GM21786 (cell line): ENCODE measurements around the gene CHD1.

Experiments
- ATAC-seq: cut with Tn5 transposase; IDR thresholded peaks from one replicate; pipeline ENCODE4 v1.9.1; 2021; ENCODE audit not compliant: unreplicated experiment

CHD1 gene

DNA sequence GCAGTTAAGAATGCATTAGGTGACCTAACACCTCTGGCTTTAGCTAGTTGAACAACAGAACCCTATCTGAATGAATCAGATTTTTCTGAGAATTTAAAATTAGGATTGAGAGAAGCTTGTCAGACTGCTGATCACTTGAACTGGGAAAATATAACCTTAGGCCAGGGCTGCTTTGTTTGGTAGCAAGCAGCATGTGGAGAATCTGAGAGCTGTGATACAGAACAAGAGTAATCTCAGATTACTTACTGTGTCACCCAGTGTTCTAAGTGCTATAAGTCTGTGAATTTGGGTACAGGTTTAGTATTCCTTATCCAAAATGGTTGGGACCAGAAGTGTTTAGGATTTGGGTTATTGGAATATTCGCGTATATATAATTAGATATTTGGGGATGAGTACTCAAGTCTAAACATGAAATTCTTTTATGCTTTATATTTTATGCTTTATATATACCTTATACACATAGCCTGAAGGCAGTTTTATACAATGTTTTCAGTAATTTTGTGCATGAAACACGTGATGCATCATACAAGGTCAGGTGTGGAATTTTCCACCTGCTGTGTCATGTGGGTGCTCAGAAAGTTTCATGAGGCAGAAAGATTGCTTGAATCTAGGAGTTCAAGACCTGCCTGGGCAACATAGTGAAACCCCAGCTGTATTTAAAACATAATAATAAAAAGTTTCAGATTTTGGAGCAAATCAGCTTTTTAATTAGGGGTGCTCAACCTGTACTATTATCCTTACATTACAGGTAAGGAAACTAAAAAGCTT lies 8.3 kb upstream of the CHD1 start:
- no peak for ATAC-seq

DNA sequence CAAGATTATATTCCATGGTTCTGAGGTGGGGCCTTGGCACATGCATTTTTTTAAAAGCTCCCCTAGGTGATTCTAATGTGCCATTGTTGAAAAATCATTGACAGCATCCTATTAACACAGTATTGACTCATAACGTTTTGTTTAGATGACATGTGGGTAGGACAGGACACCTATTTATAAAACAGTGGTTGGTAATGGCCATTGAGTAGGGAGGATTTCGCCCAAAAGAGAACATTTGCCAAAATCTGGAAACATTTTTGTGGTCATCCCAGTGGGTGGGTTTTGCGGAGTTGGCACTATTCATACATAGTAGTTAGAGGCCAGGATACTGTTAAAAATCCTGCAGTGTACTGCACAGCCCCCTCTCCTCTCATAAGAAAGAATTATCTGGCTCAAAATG lies 6.4 kb upstream of the CHD1 start:
- ATAC-seq, result no peak

- no peak for ATAC-seq
Observed at GRCh38 chr5:98934546-98934945, 5.7 kb upstream of the CHD1 start.

GRCh38 chr5:98933445-98934072 lies 4.8 kb upstream of the CHD1 start:
- ATAC-seq, result peak; percentile 27

DNA sequence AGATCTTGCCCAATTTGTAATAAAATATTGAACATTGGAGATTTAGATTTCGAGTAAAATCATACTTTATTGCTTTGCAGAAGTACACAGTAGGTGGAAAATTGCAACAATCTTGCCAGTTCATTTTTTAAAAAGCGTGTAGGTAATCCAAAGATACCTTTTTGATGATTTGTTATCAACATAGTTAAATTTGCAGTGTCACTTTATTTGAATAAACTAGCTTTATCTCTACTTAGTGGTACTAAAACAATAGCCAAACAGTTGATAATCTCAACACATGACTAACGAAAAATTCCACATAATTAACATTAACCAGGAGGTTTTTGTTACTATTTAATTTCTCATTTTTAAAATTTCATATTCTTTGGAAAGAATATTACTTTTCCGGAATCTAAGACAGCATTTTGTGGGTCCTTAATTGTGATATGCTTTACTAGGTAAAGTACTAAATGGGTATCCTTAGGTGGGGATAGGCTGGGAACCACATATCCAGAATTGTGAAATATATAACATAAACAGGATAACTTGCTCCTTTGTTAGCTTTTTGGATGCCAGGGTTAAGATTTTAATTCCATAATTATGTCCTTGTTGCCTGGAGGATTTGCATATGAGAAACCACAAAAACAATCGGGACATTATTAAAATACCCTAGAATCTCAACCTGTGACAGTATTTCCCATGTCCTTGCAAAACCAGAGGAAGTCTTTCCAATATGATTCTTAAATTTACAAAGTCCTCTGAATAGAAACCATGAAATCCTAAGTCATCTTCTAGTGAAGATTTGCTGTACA lies 2.4 kb upstream of the CHD1 start:
- ATAC-seq, result no peak

- peak; percentile 65 for ATAC-seq
Observed at GRCh38 chr5:98929710-98930298, 997 bp upstream of the CHD1 start.

GRCh38 chr5:98927989-98928872 lies 576 bp downstream of the CHD1 start:
- ATAC-seq, result peak; percentile 16

DNA sequence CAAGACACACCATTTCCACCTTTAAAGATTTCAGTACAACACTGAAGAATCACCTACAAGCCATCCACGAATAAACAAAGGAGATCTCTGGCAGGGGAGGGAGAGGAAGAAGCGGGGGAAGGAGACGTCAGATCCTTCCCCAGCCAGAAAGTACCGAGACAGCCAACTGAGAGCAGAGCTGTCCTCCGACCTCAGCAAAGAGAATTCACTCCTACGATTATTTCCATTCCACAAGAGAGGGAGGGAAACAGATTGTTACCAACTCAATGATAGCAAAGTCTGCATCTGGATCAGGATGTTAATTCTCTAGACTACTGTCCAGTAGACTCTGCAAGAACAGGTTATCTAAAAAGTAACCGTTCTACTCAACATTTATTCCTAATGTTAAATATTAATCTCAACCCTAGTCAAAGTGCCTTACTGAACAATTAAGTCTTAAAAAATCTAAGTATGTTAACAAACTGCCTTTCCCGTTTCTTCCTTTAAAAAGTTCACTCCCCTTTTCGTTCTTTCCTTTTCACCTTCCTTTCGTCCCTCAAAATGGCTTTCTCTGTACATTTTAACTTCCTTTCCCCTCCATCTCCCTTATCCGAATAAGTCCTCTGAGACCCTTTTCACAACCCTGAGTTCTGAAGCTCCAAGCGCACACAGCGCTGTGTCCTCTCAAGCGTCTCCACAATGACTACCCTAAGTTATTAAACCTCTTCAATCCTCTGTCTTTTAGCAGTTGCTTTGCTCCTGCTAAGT lies 1.4 kb downstream of the CHD1 start:
- peak; percentile 20 for ATAC-seq

- ATAC-seq, result no peak
Observed at GRCh38 chr5:98923966-98924365, 4.8 kb downstream of the CHD1 start.

DNA sequence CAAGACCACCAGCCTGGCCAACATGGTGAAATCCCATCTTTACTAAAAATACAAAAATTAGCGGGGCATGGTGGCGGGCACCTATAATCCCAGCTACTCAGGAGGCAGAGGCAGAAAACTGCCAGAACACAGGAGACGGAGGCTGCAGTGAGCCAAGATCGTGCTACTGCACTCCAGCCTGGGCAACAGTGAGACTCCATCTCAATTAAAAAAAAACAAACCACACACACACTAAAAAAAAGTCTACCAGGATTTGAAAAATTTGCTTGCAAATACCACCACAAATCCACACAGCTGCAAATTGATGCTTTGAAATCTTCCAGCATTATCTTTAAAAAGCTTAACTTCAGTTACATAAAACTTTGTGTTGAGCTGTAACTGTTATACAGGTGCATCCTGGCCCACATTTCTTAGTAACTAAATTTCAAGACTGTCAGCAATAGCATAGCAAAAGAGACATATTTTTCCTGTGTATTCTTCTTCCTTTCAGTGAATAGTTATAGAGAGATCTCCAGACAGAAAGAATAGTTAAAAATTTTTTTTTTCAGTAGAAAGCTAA lies 6.8 kb downstream of the CHD1 start:
- ATAC-seq, result no peak

GRCh38 chr5:98917433-98917832 lies 11.4 kb downstream of the CHD1 start:
- ATAC-seq, result no peak

- no peak for ATAC-seq
Observed at GRCh38 chr5:98916540-98916939, 12.3 kb downstream of the CHD1 start.

GRCh38 chr5:98913911-98914310 lies 14.9 kb downstream of the CHD1 start:
- no peak for ATAC-seq

DNA sequence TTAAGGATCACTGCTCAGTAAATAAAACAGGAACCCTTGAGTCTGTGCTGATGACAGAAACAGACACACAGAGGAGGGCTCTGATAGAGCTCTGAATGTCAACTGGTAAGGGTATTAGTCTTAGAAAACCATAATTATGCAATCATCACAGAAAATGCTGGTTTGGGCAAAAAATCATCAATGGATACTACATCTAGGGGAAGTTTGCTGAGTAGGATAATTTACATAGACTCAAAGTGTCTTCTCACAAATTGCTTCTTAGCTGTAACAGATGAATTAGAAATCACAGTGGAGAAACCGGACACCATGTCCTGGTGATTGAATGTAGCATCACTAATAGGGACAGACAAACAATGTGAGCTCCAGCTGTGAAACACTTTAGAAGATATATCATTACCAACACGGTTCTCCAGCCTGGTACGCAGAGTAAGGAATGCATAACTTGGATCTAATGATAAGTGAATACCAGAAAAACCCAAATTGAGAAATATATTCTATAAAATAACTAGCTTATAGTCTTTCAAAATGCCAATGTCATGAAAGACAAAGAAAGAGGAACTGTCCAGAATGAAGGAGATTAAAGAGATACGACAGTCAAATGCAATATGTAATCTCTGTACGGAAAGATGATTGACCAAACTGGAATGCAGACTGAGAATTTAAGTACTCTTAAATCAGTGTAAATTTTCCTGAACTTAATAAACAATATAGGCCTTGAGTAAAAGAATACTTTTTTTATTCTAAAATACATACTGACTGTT lies 17.3 kb downstream of the CHD1 start:
- ATAC-seq, result no peak

- ATAC-seq, result no peak
Observed at GRCh38 chr5:98909363-98909762, 19.4 kb downstream of the CHD1 start.

- no peak for ATAC-seq
Observed at GRCh38 chr5:98907951-98908350, 20.9 kb downstream of the CHD1 start.

DNA sequence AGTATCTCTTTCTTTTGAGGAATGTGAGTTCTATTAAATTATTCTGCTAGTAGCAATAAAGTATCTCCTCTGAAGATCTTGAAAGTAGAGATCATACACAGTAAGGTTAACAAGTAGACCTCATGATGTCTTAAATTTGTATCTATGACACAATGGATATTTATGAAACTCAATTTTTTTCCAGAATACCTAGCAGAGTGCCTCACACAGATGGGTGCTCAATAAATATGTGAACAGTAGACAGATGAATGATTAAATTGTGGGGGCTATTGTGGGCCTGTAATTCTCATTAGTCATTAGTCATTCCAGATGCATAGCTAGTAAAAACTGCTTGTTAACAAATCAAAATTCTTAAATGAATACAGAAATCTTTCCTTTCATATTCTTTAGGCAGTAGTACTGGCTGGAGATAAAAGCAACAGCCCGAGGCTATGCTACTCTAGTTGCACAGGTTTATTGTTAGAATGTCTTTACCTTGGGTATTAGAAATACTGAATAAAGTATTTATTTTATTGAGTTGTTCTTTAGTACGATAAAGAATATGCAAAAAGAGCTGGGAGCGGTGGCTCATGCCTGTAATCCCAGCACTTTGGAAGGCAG lies 22.0 kb downstream of the CHD1 start:
- ATAC-seq, result no peak
